Measurements from ENCODE around the gene GPR152. TPM values are rescaled to one million over a fixed set of nuclear protein-coding genes. Genes with fewer than 3 reads are reported as not detected.

GPR152 gene
- total RNA-seq, 6 donors from 2014 or later, result not detected

- peak in 1 of 2 donors; percentile 60 for DNase-seq
- Histone ChIP-seq H3K27ac (no peak overlapping the region), H3K4me1 (peaks cover 27 to 37% (median 28%) of the 10 kb centered on the region in 4 donors), H3K27me3 (no peaks in the 10 kb centered on the region), H3K9me3 (no peaks in the 10 kb centered on the region), H3K36me3 (no peaks in the 10 kb centered on the region), H3K4me3 (no peak overlapping the region)
- 94% methylated on average over 9 of the region's 13 CpGs; no CpG with 5 or more reads in 1 of the 2 donors for WGBS, 2 donors
- TF ChIP-seq POLR2AphosphoS5 (IDR thresholded peaks at IDR 0.05) (no peak), EP300 (IDR thresholded peaks at IDR 0.05) (no peak), POLR2A (IDR thresholded peaks at IDR 0.05) (no peak), CTCF (IDR thresholded peaks at IDR 0.05) (no peak)
- ATAC-seq (ENCODE audit: low FRiP score in 2 of 2), result no peak
Measured at GRCh38 chr11:67423466-67423865, 29.1 kb downstream of the GPR152 start.

GRCh38 chr11:67422891-67423290 is 29.6 kb downstream of the GPR152 start:
- no peaks in the 10 kb centered on the region for H3K36me3 ChIP-seq
- H3K9me3 ChIP-seq, result no peaks in the 10 kb centered on the region
- TF ChIP-seq EP300 (IDR thresholded peaks at IDR 0.05), result no peak
- TF ChIP-seq POLR2A (IDR thresholded peaks at IDR 0.05), result no peak
- TF ChIP-seq POLR2AphosphoS5 (IDR thresholded peaks at IDR 0.05), result no peak
- no peak for TF ChIP-seq CTCF (IDR thresholded peaks at IDR 0.05)
- DNase-seq (no peak), ATAC-seq (ENCODE audit: low FRiP score in 2 of 2) (no peak)
- 61 to 71% methylated on average over 6 of the region's 6 CpGs for WGBS, 2 donors
- H3K4me1 ChIP-seq, result peaks cover 29 to 41% (median 30%) of the 10 kb centered on the region in 4 donors
- H3K27ac ChIP-seq, result no peak overlapping the region
- H3K27me3 ChIP-seq, result no peaks in the 10 kb centered on the region
- no peak overlapping the region for H3K4me3 ChIP-seq

- no peak for DNase-seq
- Histone ChIP-seq H3K4me3 (peak overlapping the region in 3 of 4 donors; percentile 52 to 82 (median 78)), H3K27me3 (no peaks in the 10 kb centered on the region), H3K36me3 (no peaks in the 10 kb centered on the region), H3K9me3 (no peaks in the 10 kb centered on the region), H3K27ac (peak overlapping the region; percentile 83 to 90 (median 88)), H3K4me1 (peaks cover 31 to 44% (median 32%) of the 10 kb centered on the region in 4 donors)
- TF ChIP-seq POLR2AphosphoS5 (IDR thresholded peaks at IDR 0.05) (no peak), CTCF (IDR thresholded peaks at IDR 0.05) (no peak), POLR2A (IDR thresholded peaks at IDR 0.05) (no peak), EP300 (IDR thresholded peaks at IDR 0.05) (no peak)
- 74 to 85% methylated on average over 16 to 19 of the region's 22 CpGs for WGBS, 2 donors
- ATAC-seq (ENCODE audit: low FRiP score in 2 of 2), result peak in 1 of 2 donors; percentile 41
Measured at GRCh38 chr11:67421430-67422031, 31.0 kb downstream of the GPR152 start.

- DNase-seq (peak; percentile 99 to 100), ATAC-seq (ENCODE audit: low FRiP score in 2 of 2) (peak; percentile 95 to 98)
- Histone ChIP-seq H3K4me1 (peaks cover 38 to 51% (median 39%) of the 10 kb centered on the region in 4 donors), H3K27me3 (no peaks in the 10 kb centered on the region), H3K27ac (peak overlapping the region; percentile 83 to 90 (median 88)), H3K9me3 (no peaks in the 10 kb centered on the region), H3K36me3 (no peaks in the 10 kb centered on the region), H3K4me3 (peak overlapping the region; percentile 18 to 82 (median 65))
- 2 to 3% methylated on average over 20 to 30 of the region's 97 CpGs for WGBS, 2 donors
- TF ChIP-seq CTCF (IDR thresholded peaks at IDR 0.05) (peak in 5 of 6 experiments; percentile 12 to 62 (median 30)), POLR2AphosphoS5 (IDR thresholded peaks at IDR 0.05) (peak; percentile 48 to 79), EP300 (IDR thresholded peaks at IDR 0.05) (no peak), POLR2A (IDR thresholded peaks at IDR 0.05) (peak in 2 of 4 donors; percentile 55 to 73)
Measured at GRCh38 chr11:67420646-67421429, 31.7 kb downstream of the GPR152 start.
